Neuronal stem cell (in vitro differentiated cells): ENCODE measurements around the gene CRLF2.
"Not testable (repeated sequence)": the region's sequence is repeated elsewhere in the genome, so short reads cannot be mapped to it uniquely, and the experiment has no call there.

ENCODE experiments used
- DNase-seq: peaks from one replicate; pipeline ENCODE4 v3.0.0-alpha.2; 2013; ENCODE audit warnings: low spot score
- H2AFZ ChIP-seq: one replicate; pipeline ENCODE4 v1.6.1; 2013; ENCODE audit warnings: mild to moderate bottlenecking, low read length, inconsistent platforms
- H2AK5ac ChIP-seq: 2 replicates; pipeline ENCODE4 v1.6.1; 2013; ENCODE audit warnings: low read depth, mild to moderate bottlenecking, inconsistent platforms, low read length, moderate library complexity, mixed read lengths
- H2BK120ac ChIP-seq: 2 replicates; pipeline ENCODE4 v1.6.1; 2013; ENCODE audit warnings: low read depth, mild to moderate bottlenecking, inconsistent platforms, low read length, moderate library complexity, mixed read lengths
- H2BK12ac ChIP-seq: one replicate; pipeline ENCODE4 v1.6.1; 2013; ENCODE audit warnings: low read length, inconsistent platforms
- H2BK15ac ChIP-seq: 2 replicates; pipeline ENCODE4 v1.6.1; 2013; ENCODE audit warnings: mild to moderate bottlenecking, low read length, inconsistent platforms, mixed read lengths
- H2BK5ac ChIP-seq: one replicate; pipeline ENCODE4 v1.6.1; 2013; ENCODE audit warnings: inconsistent platforms, mild to moderate bottlenecking, low read length, moderate library complexity
- H3K14ac ChIP-seq: one replicate; pipeline ENCODE4 v1.6.1; 2013; ENCODE audit warnings: low read length, inconsistent platforms
- H3K18ac ChIP-seq: 2 replicates; pipeline ENCODE4 v1.6.1; 2013; ENCODE audit warnings: low read length, inconsistent platforms
- H3K23ac ChIP-seq: 2 replicates; pipeline ENCODE4 v1.6.1; 2013; ENCODE audit warnings: low read depth, mild to moderate bottlenecking, mixed read lengths, low read length, inconsistent platforms; ENCODE audit not compliant: poor library complexity
- H3K27ac ChIP-seq: replicated peaks from 3 replicates; pipeline ENCODE4 v1.5.1; 2013; ENCODE audit warnings: low read length, inconsistent platforms
- H3K27me3 ChIP-seq, 3 experiments: 2 replicates each; pipeline ENCODE4 v1.6.1; 2013; ENCODE audit warnings: low read length in 3 of 3, mild to moderate bottlenecking in 2 of 3, inconsistent platforms in 1 of 3, low read depth in 1 of 3, mixed read lengths in 1 of 3, moderate library complexity in 1 of 3; ENCODE audit not compliant: control insufficient read depth in 3 of 3, insufficient read depth in 3 of 3
- H3K36me3 ChIP-seq, 2 donors: replicated peaks in 1 of 2; 2 replicates each; pipeline ENCODE4 v1.6.1; 2013; ENCODE audit warnings: low read length in 2 of 2; ENCODE audit not compliant: control insufficient read depth in 2 of 2, insufficient read depth in 2 of 2
- H3K4ac ChIP-seq: 2 replicates; pipeline ENCODE4 v1.6.1; 2013; ENCODE audit warnings: inconsistent platforms, mild to moderate bottlenecking, low read length, moderate library complexity
- H3K4me1 ChIP-seq, 2 donors: 1 replicate in 1 of 2; 2 replicates in 1 of 2; pipeline ENCODE4 v1.6.1; 2013; ENCODE audit warnings: low read length in 2 of 2, low read depth in 1 of 2; ENCODE audit not compliant: control insufficient read depth in 2 of 2, insufficient read depth in 1 of 2
- H3K4me2 ChIP-seq: one replicate; pipeline ENCODE4 v1.6.1; 2013; ENCODE audit warnings: mild to moderate bottlenecking, low read length, inconsistent platforms; ENCODE audit not compliant: insufficient read depth, poor library complexity, severe bottlenecking
- H3K4me3 ChIP-seq, 2 donors: 2 replicates each; pipeline ENCODE4 v1.5.1; 2013; ENCODE audit warnings: low read length in 2 of 2, mild to moderate bottlenecking in 2 of 2, inconsistent platforms in 1 of 2, moderate library complexity in 1 of 2
- H3K79me1 ChIP-seq: one replicate; pipeline ENCODE4 v1.6.1; 2013; ENCODE audit warnings: low read depth, mild to moderate bottlenecking, inconsistent platforms, low read length, moderate library complexity
- H3K9ac ChIP-seq: one replicate; pipeline ENCODE4 v1.6.1; 2013; ENCODE audit warnings: mild to moderate bottlenecking, low read depth, low read length, inconsistent platforms; ENCODE audit not compliant: poor library complexity
- H3K9me3 ChIP-seq, 2 donors: replicated peaks in 1 of 2; 2 replicates each; pipeline versions ENCODE3 to v1.6.1; 2013; ENCODE audit warnings: low read length in 2 of 2, mild to moderate bottlenecking in 2 of 2, inconsistent platforms in 1 of 2, low read depth in 1 of 2, mixed read lengths in 1 of 2, moderate library complexity in 1 of 2; ENCODE audit not compliant: control insufficient read depth in 2 of 2, insufficient read depth in 1 of 2
- H4K8ac ChIP-seq: one replicate; pipeline ENCODE4 v1.6.1; 2013; ENCODE audit warnings: low read depth, mild to moderate bottlenecking, inconsistent platforms, low read length, moderate library complexity
- H4K91ac ChIP-seq: one replicate; pipeline ENCODE4 v1.6.1; 2013; ENCODE audit warnings: low read length, low read depth, mild to moderate bottlenecking, inconsistent platforms; ENCODE audit not compliant: poor library complexity
- WGBS, 2 donors: extraction: QIAGEN DNeasy Blood & Tissue Kit; methylation state at CpG; one replicate each; pipeline ENCODE4 v1.1.7; 2013; ENCODE audit warnings: missing lambda C conversion rate in 2 of 2, mixed read lengths in 1 of 2; ENCODE audit not compliant: insufficient read length in 2 of 2, insufficient replicate concordance in 1 of 2; ENCODE audit errors: extremely low coverage in 2 of 2; 5-methylcytosine and 5-hydroxymethylcytosine counted together

CRLF2 gene

GRCh38 chrX:1173435-1173834, 39.0 kb downstream of the CRLF2 start:
- H3K4me1 ChIP-seq, H3K9me3 ChIP-seq, DNase-seq, H2BK120ac ChIP-seq, H3K36me3 ChIP-seq, H3K79me1 ChIP-seq, H3K4me2 ChIP-seq, H2AFZ ChIP-seq, H3K9ac ChIP-seq, H2BK12ac ChIP-seq, H2BK15ac ChIP-seq, H2AK5ac ChIP-seq, H3K4me3 ChIP-seq, H3K27ac ChIP-seq, H3K23ac ChIP-seq, H4K91ac ChIP-seq, H2BK5ac ChIP-seq, H4K8ac ChIP-seq, H3K14ac ChIP-seq, H3K18ac ChIP-seq, H3K4ac ChIP-seq: not testable (repeated sequence)
- H3K27me3 ChIP-seq: peaks cover 0 to 12% (median 0%) of the 10 kb centered on the region in 3 experiments
- WGBS, 2 donors: no CpG with 5 or more reads among the region's 22 CpGs

- H2AFZ ChIP-seq: peak overlapping the region; percentile 23
These were observed 40.0 kb downstream of the CRLF2 start for GRCh38 chrX:1172496-1172895.

GRCh38 chrX:1171915-1172314, 40.5 kb downstream of the CRLF2 start:
- not testable (repeated sequence) for H3K9ac ChIP-seq, H3K14ac ChIP-seq, H2AK5ac ChIP-seq, H2BK120ac ChIP-seq, H2BK5ac ChIP-seq, H2BK15ac ChIP-seq, H3K4ac ChIP-seq, H3K4me2 ChIP-seq, H3K79me1 ChIP-seq, DNase-seq, H3K4me3 ChIP-seq, H3K18ac ChIP-seq, H3K36me3 ChIP-seq, H2BK12ac ChIP-seq, H4K91ac ChIP-seq, H3K23ac ChIP-seq, H3K27ac ChIP-seq, H3K4me1 ChIP-seq, H3K9me3 ChIP-seq, H4K8ac ChIP-seq
- no CpG with 5 or more reads among the region's 13 CpGs for WGBS, 2 donors
- Histone ChIP-seq H3K27me3 (peaks cover 0 to 12% (median 0%) of the 10 kb centered on the region in 3 experiments), H2AFZ (peak overlapping the region; percentile 23)

More at GRCh38 chrX:1172496-1172895, 40.0 kb downstream of the CRLF2 start:
- H3K9me3 ChIP-seq: no peaks in the 10 kb centered on the region
- no peak overlapping the region for H2BK15ac ChIP-seq
- WGBS, 2 donors: no CpG with 5 or more reads among the region's 13 CpGs
- peaks cover 0 to 1% of the 10 kb centered on the region in 2 donors for H3K4me1 ChIP-seq
- H4K8ac ChIP-seq: no peak overlapping the region
- H3K4me2 ChIP-seq: no peak overlapping the region
- H3K27ac ChIP-seq: no peak overlapping the region
- H3K14ac ChIP-seq: no peak overlapping the region
- no peak overlapping the region for H3K4me3 ChIP-seq
- peaks cover 0 to 12% (median 0%) of the 10 kb centered on the region in 3 experiments for H3K27me3 ChIP-seq
- DNase-seq: no peak
- no peaks in the 10 kb centered on the region for H3K36me3 ChIP-seq
- no peak overlapping the region for H4K91ac ChIP-seq
- no peak overlapping the region for H2BK5ac ChIP-seq
- no peak overlapping the region for H3K4ac ChIP-seq
- H2AK5ac ChIP-seq: no peak overlapping the region
- H3K79me1 ChIP-seq: no peaks in the 10 kb centered on the region
- no peak overlapping the region for H3K23ac ChIP-seq
- H3K18ac ChIP-seq: no peak overlapping the region
- no peak overlapping the region for H2BK120ac ChIP-seq
- H2BK12ac ChIP-seq: no peak overlapping the region
- no peak overlapping the region for H3K9ac ChIP-seq

GRCh38 chrX:1170243-1170642, 42.2 kb downstream of the CRLF2 start:
- H3K23ac ChIP-seq: no peak overlapping the region
- no peak overlapping the region for H2BK120ac ChIP-seq
- H4K91ac ChIP-seq: no peak overlapping the region
- no peak overlapping the region for H3K4ac ChIP-seq
- H2BK5ac ChIP-seq: no peak overlapping the region
- H3K9me3 ChIP-seq: no peaks in the 10 kb centered on the region
- WGBS, 2 donors: no CpG with 5 or more reads among the region's 11 CpGs
- H2BK15ac ChIP-seq: no peak overlapping the region
- peaks cover 0 to 3% of the 10 kb centered on the region in 2 donors for H3K4me1 ChIP-seq
- H2AFZ ChIP-seq: no peak overlapping the region
- no peak overlapping the region for H3K18ac ChIP-seq
- H3K4me3 ChIP-seq: no peak overlapping the region
- no peak overlapping the region for H4K8ac ChIP-seq
- no peak overlapping the region for H3K14ac ChIP-seq
- DNase-seq: no peak
- no peaks in the 10 kb centered on the region for H3K36me3 ChIP-seq
- no peak overlapping the region for H2BK12ac ChIP-seq
- H3K4me2 ChIP-seq: no peak overlapping the region
- no peak overlapping the region for H2AK5ac ChIP-seq
- H3K79me1 ChIP-seq: no peaks in the 10 kb centered on the region
- H3K9ac ChIP-seq: no peak overlapping the region
- H3K27me3 ChIP-seq: peaks cover 0 to 12% (median 0%) of the 10 kb centered on the region in 3 experiments
- H3K27ac ChIP-seq: no peak overlapping the region
